Measurements from ENCODE around the gene GRIK2.

Gene GRIK2

GRCh38 chr6:101517632-101518031, 124.1 kb downstream of the GRIK2 start:
- Mint-ChIP-seq H3K36me3 (ENCODE audit: low read depth) (no peaks in the 10 kb centered on the region), H3K4me3 (no peak overlapping the region), H3K4me1 (ENCODE audit: low read depth) (no peaks in the 10 kb centered on the region), H3K27ac (no peak overlapping the region), H3K9me3 (no peaks in the 10 kb centered on the region), H3K27me3 (no peaks in the 10 kb centered on the region)
- DNase-seq = no peak

GRCh38 chr6:101522254-101522653, 128.7 kb downstream of the GRIK2 start:
- no peak for DNase-seq
- no peak overlapping the region for H3K4me3 Mint-ChIP-seq

GRCh38 chr6:101527467-101527866, 134.0 kb downstream of the GRIK2 start:
- Mint-ChIP-seq H3K27ac (no peak overlapping the region), H3K4me1 (ENCODE audit: low read depth) (no peaks in the 10 kb centered on the region), H3K27me3 (no peaks in the 10 kb centered on the region), H3K36me3 (ENCODE audit: low read depth) (no peaks in the 10 kb centered on the region), H3K4me3 (no peak overlapping the region), H3K9me3 (peaks cover 7% of the 10 kb centered on the region)
- no peak for DNase-seq

More at GRCh38 chr6:101522254-101522653, 128.7 kb downstream of the GRIK2 start:
- H3K27me3 Mint-ChIP-seq = no peaks in the 10 kb centered on the region
- no peaks in the 10 kb centered on the region for H3K4me1 Mint-ChIP-seq (ENCODE audit: low read depth)
- H3K27ac Mint-ChIP-seq = no peak overlapping the region
- peaks cover 6% of the 10 kb centered on the region for H3K9me3 Mint-ChIP-seq
- no peaks in the 10 kb centered on the region for H3K36me3 Mint-ChIP-seq (ENCODE audit: low read depth)

- Mint-ChIP-seq H3K4me1 (ENCODE audit: low read depth) (no peaks in the 10 kb centered on the region), H3K9me3 (peaks cover 3% of the 10 kb centered on the region), H3K36me3 (ENCODE audit: low read depth) (no peaks in the 10 kb centered on the region), H3K27me3 (no peaks in the 10 kb centered on the region), H3K27ac (no peak overlapping the region), H3K4me3 (no peak overlapping the region)
- no peak for DNase-seq
Measured at GRCh38 chr6:101528801-101529200, 135.3 kb downstream of the GRIK2 start.

- no peak for DNase-seq
- Mint-ChIP-seq H3K4me3 (no peak overlapping the region), H3K4me1 (ENCODE audit: low read depth) (no peaks in the 10 kb centered on the region), H3K27ac (no peak overlapping the region), H3K36me3 (ENCODE audit: low read depth) (no peaks in the 10 kb centered on the region), H3K9me3 (peaks cover 6% of the 10 kb centered on the region), H3K27me3 (no peaks in the 10 kb centered on the region)
Measured at GRCh38 chr6:101531538-101531937, 138.0 kb downstream of the GRIK2 start.

GRCh38 chr6:101534386-101534785, 140.9 kb downstream of the GRIK2 start:
- no peak for DNase-seq
- no peak overlapping the region for H3K27ac Mint-ChIP-seq
- H3K27me3 Mint-ChIP-seq = no peaks in the 10 kb centered on the region
- H3K36me3 Mint-ChIP-seq (ENCODE audit: low read depth) = no peaks in the 10 kb centered on the region
- H3K4me3 Mint-ChIP-seq = no peak overlapping the region
- H3K9me3 Mint-ChIP-seq = peaks cover 5% of the 10 kb centered on the region
- no peaks in the 10 kb centered on the region for H3K4me1 Mint-ChIP-seq (ENCODE audit: low read depth)

GRCh38 chr6:101534821-101535220, 141.3 kb downstream of the GRIK2 start:
- Mint-ChIP-seq H3K27me3 (no peaks in the 10 kb centered on the region), H3K4me3 (no peak overlapping the region), H3K4me1 (ENCODE audit: low read depth) (no peaks in the 10 kb centered on the region), H3K9me3 (peaks cover 7% of the 10 kb centered on the region), H3K36me3 (ENCODE audit: low read depth) (no peaks in the 10 kb centered on the region), H3K27ac (no peak overlapping the region)
- DNase-seq = no peak

GRCh38 chr6:101537753-101538316, 144.3 kb downstream of the GRIK2 start:
- Mint-ChIP-seq H3K9me3 (peaks cover 7% of the 10 kb centered on the region), H3K4me1 (ENCODE audit: low read depth) (no peaks in the 10 kb centered on the region)
- no peak for DNase-seq

GRCh38 chr6:101539510-101540245, 146.2 kb downstream of the GRIK2 start:
- H3K4me1 Mint-ChIP-seq (ENCODE audit: low read depth) = no peaks in the 10 kb centered on the region
- H3K4me3 Mint-ChIP-seq = no peak overlapping the region
- peaks cover 7% of the 10 kb centered on the region for H3K9me3 Mint-ChIP-seq
- no peaks in the 10 kb centered on the region for H3K36me3 Mint-ChIP-seq (ENCODE audit: low read depth)
- no peak overlapping the region for H3K27ac Mint-ChIP-seq
- no peak for DNase-seq
- no peaks in the 10 kb centered on the region for H3K27me3 Mint-ChIP-seq

More at GRCh38 chr6:101537753-101538316, 144.3 kb downstream of the GRIK2 start:
- Mint-ChIP-seq H3K36me3 (ENCODE audit: low read depth) (no peaks in the 10 kb centered on the region), H3K4me3 (no peak overlapping the region), H3K27me3 (no peaks in the 10 kb centered on the region), H3K27ac (no peak overlapping the region)

- no peak for DNase-seq
- Mint-ChIP-seq H3K9me3 (peaks cover 2% of the 10 kb centered on the region), H3K4me1 (ENCODE audit: low read depth) (no peaks in the 10 kb centered on the region), H3K36me3 (ENCODE audit: low read depth) (no peaks in the 10 kb centered on the region), H3K27ac (no peak overlapping the region), H3K27me3 (no peaks in the 10 kb centered on the region), H3K4me3 (no peak overlapping the region)
Measured at GRCh38 chr6:101541894-101542293, 148.4 kb downstream of the GRIK2 start.

GRCh38 chr6:101543796-101544195, 150.3 kb downstream of the GRIK2 start:
- peaks cover 6% of the 10 kb centered on the region for H3K9me3 Mint-ChIP-seq
- no peaks in the 10 kb centered on the region for H3K36me3 Mint-ChIP-seq (ENCODE audit: low read depth)
- H3K4me3 Mint-ChIP-seq = no peak overlapping the region
- no peak overlapping the region for H3K27ac Mint-ChIP-seq
- no peaks in the 10 kb centered on the region for H3K4me1 Mint-ChIP-seq (ENCODE audit: low read depth)
- no peaks in the 10 kb centered on the region for H3K27me3 Mint-ChIP-seq
- no peak for DNase-seq

- DNase-seq = no peak
- Mint-ChIP-seq H3K27ac (no peak overlapping the region), H3K9me3 (peaks cover 7% of the 10 kb centered on the region)
Measured at GRCh38 chr6:101544286-101544685, 150.8 kb downstream of the GRIK2 start.

GRCh38 chr6:101545191-101545590, 151.7 kb downstream of the GRIK2 start:
- DNase-seq = no peak
- no peaks in the 10 kb centered on the region for H3K36me3 Mint-ChIP-seq (ENCODE audit: low read depth)

More at GRCh38 chr6:101544286-101544685, 150.8 kb downstream of the GRIK2 start:
- Mint-ChIP-seq H3K27me3 (no peaks in the 10 kb centered on the region), H3K4me3 (no peak overlapping the region), H3K36me3 (ENCODE audit: low read depth) (no peaks in the 10 kb centered on the region), H3K4me1 (ENCODE audit: low read depth) (no peaks in the 10 kb centered on the region)

GRCh38 chr6:101550451-101550850, 156.9 kb downstream of the GRIK2 start:
- Mint-ChIP-seq H3K36me3 (ENCODE audit: low read depth) (no peaks in the 10 kb centered on the region), H3K27me3 (no peaks in the 10 kb centered on the region), H3K4me3 (no peak overlapping the region), H3K27ac (no peak overlapping the region), H3K4me1 (ENCODE audit: low read depth) (no peaks in the 10 kb centered on the region), H3K9me3 (peaks cover 4% of the 10 kb centered on the region)
- no peak for DNase-seq

More at GRCh38 chr6:101545191-101545590, 151.7 kb downstream of the GRIK2 start:
- no peak overlapping the region for H3K27ac Mint-ChIP-seq
- H3K4me1 Mint-ChIP-seq (ENCODE audit: low read depth) = no peaks in the 10 kb centered on the region
- no peaks in the 10 kb centered on the region for H3K27me3 Mint-ChIP-seq
- H3K9me3 Mint-ChIP-seq = peaks cover 4% of the 10 kb centered on the region
- H3K4me3 Mint-ChIP-seq = no peak overlapping the region

- Mint-ChIP-seq H3K36me3 (ENCODE audit: low read depth) (no peaks in the 10 kb centered on the region), H3K4me3 (no peak overlapping the region), H3K9me3 (no peaks in the 10 kb centered on the region), H3K27ac (no peak overlapping the region), H3K4me1 (ENCODE audit: low read depth) (no peaks in the 10 kb centered on the region), H3K27me3 (no peaks in the 10 kb centered on the region)
- DNase-seq = no peak
Measured at GRCh38 chr6:101554231-101554630, 160.7 kb downstream of the GRIK2 start.

Measured in activated T-cell treated with anti-CD3 and anti-CD28 coated beads, Interleukin-2, amount 50 U/mL, for 24 hours (primary cell).